Measurements from ENCODE around the gene TSPYL1. TPM values are rescaled to one million over a fixed set of nuclear protein-coding genes. Genes with fewer than 3 reads are reported as not detected.

TSPYL1 gene
- total and polyA plus RNA-seq, 10 of the 15 experiments (the other 5 are each of a cell fraction or from before 2014, with no cell fraction given), result 22.9 to 44.1 (median 27.0) TPM

GRCh38 chr6:116287689-116288282 lies 8.1 kb upstream of the TSPYL1 start:
- H4K20me1 ChIP-seq (ENCODE audit: control insufficient read depth, insufficient read depth), result no peaks in the 10 kb centered on the region
- SMC1A ChIA-PET (ENCODE audit: uncharacterized antibody, unreplicated experiment), result interaction anchor here (0.6 to 7.4 kb wide), 58 partner anchors 8 to 357 kb away, joined by 3 to 42 read pairs (median 4); partner anchors contain the start of genes CALHM5 and TSPYL1
- H2AFZ ChIP-seq (ENCODE audit: control insufficient read depth, low read depth, low read length), result no peak overlapping the region
- POLR2A ChIA-PET, result no interaction called here
- no peak overlapping the region for H3K27ac ChIP-seq (ENCODE audit: control insufficient read depth, insufficient read depth)
- no peaks in the 10 kb centered on the region for H3K27me3 ChIP-seq (replicated peaks in 1 of 2; ENCODE audit: control insufficient read depth in 2 of 2, insufficient read depth in 2 of 2, low read length in 1 of 2)
- H3K79me2 ChIP-seq (ENCODE audit: control insufficient read depth, insufficient read depth, low read length), result no peaks in the 10 kb centered on the region
- H3K4me2 ChIP-seq (ENCODE audit: control insufficient read depth, insufficient read depth), result no peak overlapping the region
- no peak overlapping the region for H3K9ac ChIP-seq (ENCODE audit: control insufficient read depth, insufficient read depth, low read length)
- ATAC-seq, result peak; percentile 84
- intact Hi-C loops (cut with micrococcal nuclease; ENCODE audit: unreplicated experiment), result loop anchor here (1.0 to 5.0 kb wide), 5 partner anchors 85 to 273 kb away; partner anchors contain the start of gene DSE
- no peaks in the 10 kb centered on the region; the same call in 2 of the 3 replicates for H3K9me3 ChIP-seq (replicated peaks; ENCODE audit: control insufficient read depth, insufficient read depth, low read length)
- TF ChIP-seq SMC3 (IDR thresholded peaks at IDR 0.05; ENCODE audit: borderline replicate concordance, low read length) (peak; percentile 87), RUNX3 (IDR thresholded peaks at IDR 0.05; ENCODE audit: low read length) (no peak), MEF2A (IDR thresholded peaks at IDR 0.05; ENCODE audit: insufficient read depth, low read depth, low read length) (no peak), RFX5 (IDR thresholded peaks at IDR 0.05; ENCODE audit: low read depth, low read length) (no peak), RAD21 (IDR thresholded peaks at IDR 0.05; ENCODE audit: insufficient read depth, low read depth, low read length) (peak; percentile 96), CTCF (IDR thresholded peaks at IDR 0.05 in 2 of 3, conservative IDR thresholded peaks at IDR 0.05 in 1 of 3; ENCODE audit: control insufficient read depth in 2 of 3, extremely low read depth in 1 of 3, insufficient read depth in 1 of 3, low read depth in 3 of 3, low read length in 3 of 3) (peak; percentile 80 to 85 (median 81); a peak in 5 of 6 replicates)
- H3K4me1 ChIP-seq (ENCODE audit: control insufficient read depth, insufficient read depth, low read length), result peaks cover 3% of the 10 kb centered on the region; the same call in 1 of the 2 replicates
- FAIRE-seq, result no peak
- in situ Hi-C loops (cut with MboI), result no loop called here
- BruUV-seq (replicated peaks), result no TSS peak
- DNase-seq (ENCODE audit: low read depth, low spot score), result no peak
- WGBS (ENCODE audit: insufficient coverage, insufficient replicate concordance, low lambda C conversion rate, missing lambda C conversion rate), result 100% methylated on average over 2 of the region's 2 CpGs
- H3K36me3 ChIP-seq (ENCODE audit: control insufficient read depth in 2 of 2, insufficient read depth in 2 of 2, low read length in 1 of 2), result no peaks in the 10 kb centered on the region
- RAD21 ChIA-PET (ENCODE audit: unreplicated experiment), result interaction anchor here (0.5 to 4.4 kb wide), 34 partner anchors 8 to 378 kb away, joined by 3 to 54 read pairs (median 5); partner anchors contain the start of genes CALHM5, DSE and RWDD1
- CTCF ChIA-PET, result interaction anchor here (0.6 to 4.1 kb wide), 80 partner anchors 8 to 1181 kb away, joined by 3 to 96 read pairs (median 5); partner anchors contain the start of genes RWDD1, TSPYL1 and TSPYL4
- no peak overlapping the region for H3K4me3 ChIP-seq
